Right forelimb (tissue), 1 donor: ENCODE data around the gene SF1.

Source experiments
- DNase-seq: peaks from one replicate; pipeline ENCODE4 v3.0.0-alpha.2; 2018

SF1 gene

GRCh38 chr11:64759722-64760719, 18.3 kb downstream of the SF1 start, which contains the start of gene PYGM:
TSS of gene PYGM (minus strand) at chr11:64759974. CDS start at chr11:64759898, 76 bp downstream.
- DNase-seq: peak; percentile 88

GRCh38 chr11:64759131-64759721, 19.1 kb downstream of the SF1 start:
- DNase-seq: peak; percentile 45

- no peak for DNase-seq
Observed at GRCh38 chr11:64758330-64759079, 19.8 kb downstream of the SF1 start.

GRCh38 chr11:64757549-64758329, 20.6 kb downstream of the SF1 start:
- DNase-seq: no peak

GRCh38 chr11:64755681-64756361, 22.5 kb downstream of the SF1 start:
- peak; percentile 41 for DNase-seq

- no peak for DNase-seq
Observed at GRCh38 chr11:64754919-64755662, 23.3 kb downstream of the SF1 start.

GRCh38 chr11:64754124-64754918, 24.0 kb downstream of the SF1 start:
- DNase-seq: no peak

- DNase-seq: peak; percentile 40
Observed at GRCh38 chr11:64753380-64754123, 24.8 kb downstream of the SF1 start.

- no peak for DNase-seq
Observed at GRCh38 chr11:64753019-64753379, 25.3 kb downstream of the SF1 start.

GRCh38 chr11:64752175-64752970, 26.0 kb downstream of the SF1 start:
- DNase-seq: no peak

GRCh38 chr11:64751580-64751979, 26.8 kb downstream of the SF1 start:
- no peak for DNase-seq

- no peak for DNase-seq
Observed at GRCh38 chr11:64751136-64751535, 27.2 kb downstream of the SF1 start.

- no peak for DNase-seq
Observed at GRCh38 chr11:64750361-64751054, 27.8 kb downstream of the SF1 start.

- DNase-seq: no peak
Observed at GRCh38 chr11:64747961-64748665, 30.2 kb downstream of the SF1 start.

- no peak for DNase-seq
Observed at GRCh38 chr11:64746486-64746885, 31.9 kb downstream of the SF1 start.

GRCh38 chr11:64745521-64746328, 32.6 kb downstream of the SF1 start:
- DNase-seq: peak; percentile 75

- DNase-seq: no peak
Observed at GRCh38 chr11:64745189-64745520, 33.2 kb downstream of the SF1 start.
